SK-N-SH (cell line): Measurements from ENCODE around the gene PPP2R5C.

ENCODE experiments used
- EP300 ChIP-seq, 2 experiments: IDR thresholded peaks; 2 replicates each; pipeline versions ENCODE4 v1.4.0 to v1.6.1; 2012; ENCODE audit warnings: borderline replicate concordance in 1 of 2, low read depth in 1 of 2, low read length in 1 of 2
- RAD21 ChIP-seq: IDR thresholded peaks from 2 replicates; pipeline ENCODE4 v1.6.1; 2012; ENCODE audit warnings: mild to moderate bottlenecking, low read length

GRCh38 chr14:101888182-101888581, 126.7 kb downstream of the PPP2R5C start:
- TF ChIP-seq EP300 (IDR thresholded peaks at IDR 0.05; ENCODE audit: borderline replicate concordance in 1 of 2, low read depth in 1 of 2, low read length in 1 of 2) = no peak
- no peak for TF ChIP-seq RAD21
